ENCODE data around the gene POLR2B.

DNA sequence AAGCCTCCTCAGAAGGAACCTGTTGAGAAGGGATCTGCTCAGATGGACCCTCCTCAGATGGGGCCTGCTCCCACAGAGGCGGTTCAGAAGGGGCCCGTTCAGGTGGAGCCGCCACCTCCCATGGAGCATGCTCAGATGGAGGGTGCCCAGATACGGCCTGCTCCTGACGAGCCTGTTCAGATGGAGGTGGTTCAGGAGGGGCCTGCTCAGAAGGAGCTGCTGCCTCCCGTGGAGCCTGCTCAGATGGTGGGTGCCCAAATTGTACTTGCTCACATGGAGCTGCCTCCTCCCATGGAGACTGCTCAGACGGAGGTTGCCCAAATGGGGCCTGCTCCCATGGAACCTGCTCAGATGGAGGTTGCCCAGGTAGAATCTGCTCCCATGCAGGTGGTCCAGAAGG lies 48.1 kb upstream of the POLR2B start:
- TF ChIP-seq POLR2AphosphoS5 (IDR thresholded peaks at IDR 0.05), result no peak
- TF ChIP-seq, protein P1, sequence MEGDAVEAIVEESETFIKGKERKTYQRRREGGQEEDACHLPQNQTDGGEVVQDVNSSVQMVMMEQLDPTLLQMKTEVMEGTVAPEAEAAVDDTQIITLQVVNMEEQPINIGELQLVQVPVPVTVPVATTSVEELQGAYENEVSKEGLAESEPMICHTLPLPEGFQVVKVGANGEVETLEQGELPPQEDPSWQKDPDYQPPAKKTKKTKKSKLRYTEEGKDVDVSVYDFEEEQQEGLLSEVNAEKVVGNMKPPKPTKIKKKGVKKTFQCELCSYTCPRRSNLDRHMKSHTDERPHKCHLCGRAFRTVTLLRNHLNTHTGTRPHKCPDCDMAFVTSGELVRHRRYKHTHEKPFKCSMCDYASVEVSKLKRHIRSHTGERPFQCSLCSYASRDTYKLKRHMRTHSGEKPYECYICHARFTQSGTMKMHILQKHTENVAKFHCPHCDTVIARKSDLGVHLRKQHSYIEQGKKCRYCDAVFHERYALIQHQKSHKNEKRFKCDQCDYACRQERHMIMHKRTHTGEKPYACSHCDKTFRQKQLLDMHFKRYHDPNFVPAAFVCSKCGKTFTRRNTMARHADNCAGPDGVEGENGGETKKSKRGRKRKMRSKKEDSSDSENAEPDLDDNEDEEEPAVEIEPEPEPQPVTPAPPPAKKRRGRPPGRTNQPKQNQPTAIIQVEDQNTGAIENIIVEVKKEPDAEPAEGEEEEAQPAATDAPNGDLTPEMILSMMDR (IDR thresholded peaks at IDR 0.05), result no peak
- TF ChIP-seq POLR2A (IDR thresholded peaks at IDR 0.05), result no peak
- no peak for TF ChIP-seq EP300 (IDR thresholded peaks at IDR 0.05)
